ENCODE data around the gene LHFPL2.

LHFPL2 gene

DNA sequence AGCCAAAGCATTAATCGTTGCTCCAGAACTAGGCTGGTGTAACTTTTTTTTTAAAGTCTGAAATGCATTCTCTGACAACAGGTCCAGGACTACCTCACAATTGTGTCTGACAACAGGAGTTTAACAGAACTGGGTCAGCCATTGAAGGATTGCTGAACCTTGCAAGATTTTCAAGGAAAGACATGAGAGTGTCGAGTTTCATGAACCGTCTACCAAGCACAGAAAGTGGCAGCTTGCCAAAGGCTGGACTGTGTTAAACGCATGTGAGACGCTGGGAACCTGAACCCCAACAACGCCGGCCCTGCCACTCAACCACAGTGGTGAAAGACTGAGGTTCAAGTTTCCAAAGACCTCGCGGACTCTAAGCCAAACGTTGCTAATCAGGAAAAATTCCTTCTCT is 79.1 kb downstream of the LHFPL2 start:
- DNase-seq (ENCODE audit: low spot score): no peak
- TF ChIP-seq, protein P1, sequence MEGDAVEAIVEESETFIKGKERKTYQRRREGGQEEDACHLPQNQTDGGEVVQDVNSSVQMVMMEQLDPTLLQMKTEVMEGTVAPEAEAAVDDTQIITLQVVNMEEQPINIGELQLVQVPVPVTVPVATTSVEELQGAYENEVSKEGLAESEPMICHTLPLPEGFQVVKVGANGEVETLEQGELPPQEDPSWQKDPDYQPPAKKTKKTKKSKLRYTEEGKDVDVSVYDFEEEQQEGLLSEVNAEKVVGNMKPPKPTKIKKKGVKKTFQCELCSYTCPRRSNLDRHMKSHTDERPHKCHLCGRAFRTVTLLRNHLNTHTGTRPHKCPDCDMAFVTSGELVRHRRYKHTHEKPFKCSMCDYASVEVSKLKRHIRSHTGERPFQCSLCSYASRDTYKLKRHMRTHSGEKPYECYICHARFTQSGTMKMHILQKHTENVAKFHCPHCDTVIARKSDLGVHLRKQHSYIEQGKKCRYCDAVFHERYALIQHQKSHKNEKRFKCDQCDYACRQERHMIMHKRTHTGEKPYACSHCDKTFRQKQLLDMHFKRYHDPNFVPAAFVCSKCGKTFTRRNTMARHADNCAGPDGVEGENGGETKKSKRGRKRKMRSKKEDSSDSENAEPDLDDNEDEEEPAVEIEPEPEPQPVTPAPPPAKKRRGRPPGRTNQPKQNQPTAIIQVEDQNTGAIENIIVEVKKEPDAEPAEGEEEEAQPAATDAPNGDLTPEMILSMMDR (IDR thresholded peaks at IDR 0.05; ENCODE audit: borderline replicate concordance, control extremely low read depth, extremely low read depth, insufficient read depth, missing control alignments): no peak
- in situ Hi-C loops (cut with MboI; ENCODE audit: low sequenced_read_pairs, unreplicated experiment): no loop called here

DNA sequence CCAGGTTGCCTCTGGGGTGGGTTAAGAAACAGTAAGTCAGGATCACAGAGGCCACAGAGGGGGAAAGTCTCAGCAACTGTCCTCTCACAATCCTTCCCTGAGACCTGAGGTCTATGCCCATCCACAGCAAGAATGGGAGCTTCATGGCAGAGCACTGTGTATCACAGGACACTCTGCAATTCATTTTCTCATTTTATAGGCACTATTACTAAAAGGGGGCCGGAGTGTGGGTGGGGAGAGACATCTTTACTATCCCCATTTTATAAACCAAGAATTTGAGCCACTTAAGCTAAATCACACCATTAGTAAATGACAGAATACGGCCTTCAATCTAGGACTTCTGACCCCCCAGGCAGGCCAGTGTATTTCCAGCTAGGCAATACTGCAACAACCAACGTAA is 79.9 kb downstream of the LHFPL2 start:
- in situ Hi-C loops (cut with MboI; ENCODE audit: low sequenced_read_pairs, unreplicated experiment): no loop called here
- no peak for DNase-seq (ENCODE audit: low spot score)
- TF ChIP-seq, protein P1 (IDR thresholded peaks at IDR 0.05; ENCODE audit: borderline replicate concordance, control extremely low read depth, extremely low read depth, insufficient read depth, missing control alignments): no peak

DNA sequence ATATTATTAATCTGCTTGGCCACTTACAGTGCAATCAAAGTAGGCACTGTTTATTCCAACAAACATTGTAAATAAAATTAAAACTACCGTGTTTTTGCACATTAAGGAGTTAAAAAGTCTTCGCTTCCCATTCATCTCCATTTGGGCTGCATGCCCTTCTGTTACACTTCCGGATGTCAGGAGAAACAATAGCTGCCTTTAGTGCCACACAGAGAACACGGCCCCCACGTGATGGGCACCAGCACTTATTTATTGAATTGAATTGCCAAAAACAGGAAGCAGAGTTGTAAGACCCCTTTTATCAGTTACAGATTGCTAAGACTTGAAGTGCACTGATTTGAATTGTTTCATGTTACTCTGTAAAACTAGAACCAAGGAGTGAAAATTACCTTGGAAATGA is 80.4 kb downstream of the LHFPL2 start:
- TF ChIP-seq, protein P1 (IDR thresholded peaks at IDR 0.05; ENCODE audit: borderline replicate concordance, control extremely low read depth, extremely low read depth, insufficient read depth, missing control alignments): no peak
- in situ Hi-C loops (cut with MboI; ENCODE audit: low sequenced_read_pairs, unreplicated experiment): no loop called here
- no peak for DNase-seq (ENCODE audit: low spot score)

DNA sequence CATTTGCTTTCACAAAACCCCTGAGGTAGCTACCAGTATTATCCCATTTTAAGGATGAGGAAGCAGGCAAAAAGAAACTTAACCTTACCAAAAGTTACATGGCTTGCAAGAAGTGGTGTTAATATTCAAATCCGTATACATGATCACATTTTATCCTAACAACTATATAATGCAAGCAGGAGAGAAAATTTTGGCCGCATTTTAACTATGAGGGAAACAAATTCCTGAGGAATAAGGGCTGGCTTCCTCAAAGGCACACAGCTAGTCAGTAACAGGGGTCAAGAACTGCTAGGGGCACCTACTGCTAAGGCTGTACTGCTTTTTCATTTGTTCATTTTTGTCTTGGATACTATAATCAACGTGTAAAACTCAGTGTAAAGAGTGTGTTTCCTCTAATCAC is 81.0 kb downstream of the LHFPL2 start:
- in situ Hi-C loops (cut with MboI; ENCODE audit: low sequenced_read_pairs, unreplicated experiment): no loop called here
- TF ChIP-seq, protein P1 (IDR thresholded peaks at IDR 0.05; ENCODE audit: borderline replicate concordance, control extremely low read depth, extremely low read depth, insufficient read depth, missing control alignments): no peak
- DNase-seq (ENCODE audit: low spot score): no peak

DNA sequence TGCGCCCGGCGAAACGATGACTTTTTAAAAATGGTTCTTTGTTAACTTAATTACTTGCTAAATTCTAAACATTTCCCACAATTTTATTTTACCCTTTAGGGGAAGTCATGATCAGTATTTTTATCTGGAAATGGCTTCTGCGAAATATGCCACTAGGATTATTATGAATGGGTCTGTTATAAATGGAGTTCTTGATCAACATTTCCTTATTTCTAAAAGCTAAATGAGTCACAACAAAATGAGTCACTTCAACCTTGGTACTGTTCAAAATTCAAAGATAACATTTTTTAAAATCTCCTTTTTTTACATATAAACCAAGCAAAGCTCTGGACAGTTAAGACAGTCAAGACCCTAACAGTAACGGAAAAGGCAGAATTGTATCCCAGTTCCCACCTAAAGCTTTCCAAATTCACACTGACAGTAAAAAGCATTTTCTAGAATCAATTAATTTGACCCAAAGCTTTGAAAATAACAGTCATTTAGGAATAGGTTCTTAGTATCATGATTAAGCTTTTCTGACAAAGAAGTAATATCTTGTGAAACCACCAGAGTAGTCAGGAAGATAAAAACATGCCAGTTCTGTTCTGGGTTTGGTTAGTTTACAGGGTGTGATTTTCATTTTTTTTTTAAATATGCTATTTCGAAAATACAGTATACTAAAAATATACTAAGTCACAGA is 81.7 kb downstream of the LHFPL2 start:
- TF ChIP-seq, protein P1 (IDR thresholded peaks at IDR 0.05; ENCODE audit: borderline replicate concordance, control extremely low read depth, extremely low read depth, insufficient read depth, missing control alignments): no peak
- DNase-seq (ENCODE audit: low spot score): no peak
- in situ Hi-C loops (cut with MboI; ENCODE audit: low sequenced_read_pairs, unreplicated experiment): no loop called here

DNA sequence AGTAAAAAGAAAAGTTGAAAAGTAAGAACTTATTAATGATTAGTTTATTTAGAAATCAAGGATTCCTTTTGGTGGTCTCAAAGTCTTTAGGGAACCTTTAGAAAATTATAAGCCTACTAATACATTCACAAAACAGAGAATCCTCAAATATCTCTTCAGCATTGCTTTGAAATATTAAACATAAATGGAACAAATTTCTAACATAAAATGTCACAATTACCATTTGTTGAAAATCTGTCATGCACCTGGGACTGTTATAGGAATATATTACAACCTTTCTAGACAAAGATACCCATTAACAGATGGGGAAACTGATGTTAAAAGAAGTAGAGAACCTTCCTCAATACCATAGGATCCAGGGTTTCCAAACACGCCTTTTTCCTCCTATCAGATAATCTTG is 83.2 kb downstream of the LHFPL2 start:
- no peak for DNase-seq (ENCODE audit: low spot score)
- in situ Hi-C loops (cut with MboI; ENCODE audit: low sequenced_read_pairs, unreplicated experiment): no loop called here
- TF ChIP-seq, protein P1 (IDR thresholded peaks at IDR 0.05; ENCODE audit: borderline replicate concordance, control extremely low read depth, extremely low read depth, insufficient read depth, missing control alignments): no peak
